Measurements from ENCODE around the gene ARRDC4.

DNA sequence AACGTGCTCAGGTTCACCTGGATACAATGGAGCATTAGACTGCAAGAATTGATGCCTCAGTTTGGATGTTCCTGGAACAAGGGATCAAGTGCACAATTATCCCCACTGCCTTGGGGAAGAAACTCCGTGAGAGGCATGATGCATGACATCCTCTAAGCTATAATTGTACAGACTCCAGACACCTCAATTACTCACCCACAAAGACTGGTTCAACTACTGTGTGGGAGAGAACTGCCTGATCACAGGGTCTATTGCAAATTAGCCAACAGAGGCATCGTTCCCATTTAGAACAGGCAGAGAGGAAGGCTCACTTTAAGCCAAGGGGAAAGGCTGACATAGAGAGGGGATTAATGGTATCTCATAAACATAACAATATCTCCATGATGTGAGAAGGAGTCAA is 43.5 kb downstream of the ARRDC4 start:
- TF ChIP-seq, protein P1, sequence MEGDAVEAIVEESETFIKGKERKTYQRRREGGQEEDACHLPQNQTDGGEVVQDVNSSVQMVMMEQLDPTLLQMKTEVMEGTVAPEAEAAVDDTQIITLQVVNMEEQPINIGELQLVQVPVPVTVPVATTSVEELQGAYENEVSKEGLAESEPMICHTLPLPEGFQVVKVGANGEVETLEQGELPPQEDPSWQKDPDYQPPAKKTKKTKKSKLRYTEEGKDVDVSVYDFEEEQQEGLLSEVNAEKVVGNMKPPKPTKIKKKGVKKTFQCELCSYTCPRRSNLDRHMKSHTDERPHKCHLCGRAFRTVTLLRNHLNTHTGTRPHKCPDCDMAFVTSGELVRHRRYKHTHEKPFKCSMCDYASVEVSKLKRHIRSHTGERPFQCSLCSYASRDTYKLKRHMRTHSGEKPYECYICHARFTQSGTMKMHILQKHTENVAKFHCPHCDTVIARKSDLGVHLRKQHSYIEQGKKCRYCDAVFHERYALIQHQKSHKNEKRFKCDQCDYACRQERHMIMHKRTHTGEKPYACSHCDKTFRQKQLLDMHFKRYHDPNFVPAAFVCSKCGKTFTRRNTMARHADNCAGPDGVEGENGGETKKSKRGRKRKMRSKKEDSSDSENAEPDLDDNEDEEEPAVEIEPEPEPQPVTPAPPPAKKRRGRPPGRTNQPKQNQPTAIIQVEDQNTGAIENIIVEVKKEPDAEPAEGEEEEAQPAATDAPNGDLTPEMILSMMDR (conservative IDR thresholded peaks at IDR 0.05; ENCODE audit: low read length) = no peak
- no peak for TF ChIP-seq EZH2phosphoT487 (IDR thresholded peaks at IDR 0.05; ENCODE audit: borderline replicate concordance, low read depth, low read length)

All from OCI-LY7 (cell line).